MCF 10A (cell line): ENCODE results near the gene LHX6. TPM values are rescaled to one million over a fixed set of nuclear protein-coding genes. Genes with fewer than 3 reads are reported as not detected.

ENCODE experiments used
- BruUV-seq: library from RNA; stranded (reverse); fragments of 400-500 nt; replicated peaks from 2 replicates; lab custom pipeline; 2021; lab: Mats Ljungman, UMichigan
- CTCF ChIA-PET: fragments of 300-600 bp; sonication (Branson Sonifier 250); formaldehyde crosslinking; extraction: SDS; loops from one replicate; lab custom pipeline; 2021; ENCODE audit warnings: antibody characterized with exemption, inconsistent platforms; lab: Yijun Ruan, JAX
- POLR2A ChIA-PET: fragments of 300-600, 350-650 bp; sonication (Branson Sonifier 250); formaldehyde crosslinking; extraction: SDS; loops from one replicate; lab custom pipeline; 2020; ENCODE audit warnings: antibody characterized with exemption, inconsistent platforms; lab: Yijun Ruan, JAX
- DNase-seq: peaks from one replicate; pipeline ENCODE4 v3.0.0-alpha.2; 2018; ENCODE audit not compliant: unreplicated experiment
- H3K27ac Mint-ChIP-seq: one replicate; pipeline ENCODE4 v1.8.0; 2022; ENCODE audit warnings: mild to moderate bottlenecking, low read depth, mixed read lengths; ENCODE audit not compliant: unreplicated experiment
- H3K27me3 Mint-ChIP-seq: one replicate; pipeline ENCODE4 v1.8.0; 2022; ENCODE audit warnings: mixed read lengths; ENCODE audit not compliant: insufficient read depth, unreplicated experiment
- H3K36me3 Mint-ChIP-seq: one replicate; pipeline ENCODE4 v1.8.0; 2022; ENCODE audit warnings: mild to moderate bottlenecking, moderate library complexity, mixed read lengths; ENCODE audit not compliant: insufficient read depth, unreplicated experiment
- H3K4me1 Mint-ChIP-seq: one replicate; pipeline ENCODE4 v1.8.0; 2022; ENCODE audit warnings: mixed read lengths; ENCODE audit not compliant: insufficient read depth, unreplicated experiment
- H3K4me3 Mint-ChIP-seq: one replicate; pipeline ENCODE4 v1.8.0; 2022; ENCODE audit warnings: mild to moderate bottlenecking, moderate library complexity, mixed read lengths; ENCODE audit not compliant: unreplicated experiment
- H3K9me3 Mint-ChIP-seq: one replicate; pipeline ENCODE4 v1.8.0; 2022; ENCODE audit warnings: mixed read lengths; ENCODE audit not compliant: unreplicated experiment
- intact Hi-C: fragments of 100-400 bp; cut with micrococcal nuclease; formaldehyde crosslinking; loops from 2 replicates; pipeline ENCODE4 v1.14.1; 2022
- total RNA-seq: library from RNA; stranded (reverse); gene quantifications from 2 replicates; pipeline ENCODE4 v1.2.3, GENCODE V29; 2022
- TF ChIP-seq, protein P1 (sequence below): fragments of 200-600 bp; IDR thresholded peaks from one replicate; pipeline ENCODE4 v1.8.0; 2022; ENCODE audit warnings: antibody characterized with exemption, mild to moderate bottlenecking; ENCODE audit not compliant: unreplicated experiment

LHX6 gene
- total RNA-seq, 1 experiment from 2014 or later: 0.26 TPM

DNA sequence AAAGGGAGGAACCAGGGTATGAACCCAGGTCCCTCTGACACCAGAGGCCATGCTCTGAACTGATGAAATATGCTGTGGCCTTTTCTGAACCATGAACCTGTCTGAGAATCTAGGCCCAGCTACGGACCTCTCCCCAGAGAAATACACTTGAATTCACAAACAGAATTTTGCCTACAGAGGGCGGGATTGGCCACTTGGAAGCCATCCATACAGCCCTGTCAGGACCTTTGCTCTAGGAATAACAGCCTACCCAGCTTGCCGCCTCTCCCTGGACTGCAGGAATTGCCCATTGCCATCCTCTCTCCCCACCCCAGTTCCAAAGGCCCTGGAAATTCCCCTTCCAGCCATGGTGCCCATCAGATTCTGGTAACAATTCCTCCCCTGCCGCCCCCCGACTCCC, 42.5 kb downstream of the LHX6 start:
- CTCF ChIA-PET: interaction anchor here (1.2 kb wide), 1 partner anchor 87 kb away, joined by 4 read pairs; no protein-coding TSS in a partner anchor

DNA sequence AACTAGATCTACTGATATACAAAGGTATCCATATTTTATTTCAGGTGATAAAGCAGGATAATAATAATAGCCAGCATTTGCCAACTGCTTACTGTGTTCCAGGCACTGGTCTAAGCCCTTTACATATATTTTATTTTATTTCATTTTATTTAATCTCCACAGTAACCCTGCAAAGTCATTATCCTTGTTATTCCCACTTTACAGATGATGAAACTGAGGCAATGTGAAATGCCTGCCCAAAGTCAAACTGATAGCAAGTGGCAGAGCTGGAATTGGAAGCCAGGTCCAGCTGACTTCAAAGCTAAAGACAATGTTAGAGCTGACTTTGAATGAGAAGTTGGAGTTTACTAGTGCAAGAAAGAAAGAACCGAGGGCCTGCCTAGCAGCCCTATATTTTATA, 44.2 kb downstream of the LHX6 start:
- CTCF ChIA-PET: interaction anchor here (0.6 to 0.7 kb wide), 2 partner anchors 126 to 1274 kb away, joined by 3 read pairs; no protein-coding TSS in a partner anchor
- BruUV-seq: no TSS peak
- DNase-seq: no peak

More for the DNA sequence above, 42.5 kb downstream of the LHX6 start:
- no peak for DNase-seq
- BruUV-seq: no TSS peak
- POLR2A ChIA-PET: interaction anchor here (0.7 kb wide), 1 partner anchor 319 kb away, joined by 3 read pairs; no protein-coding TSS in a partner anchor
- intact Hi-C loops: no loop called here
- Mint-ChIP-seq H3K27me3 (peaks cover 14% of the 10 kb centered on the region), H3K36me3 (no peaks in the 10 kb centered on the region), H3K4me3 (no peak overlapping the region), H3K9me3 (no peaks in the 10 kb centered on the region), H3K27ac (no peak overlapping the region), H3K4me1 (no peaks in the 10 kb centered on the region)
- TF ChIP-seq, protein P1, sequence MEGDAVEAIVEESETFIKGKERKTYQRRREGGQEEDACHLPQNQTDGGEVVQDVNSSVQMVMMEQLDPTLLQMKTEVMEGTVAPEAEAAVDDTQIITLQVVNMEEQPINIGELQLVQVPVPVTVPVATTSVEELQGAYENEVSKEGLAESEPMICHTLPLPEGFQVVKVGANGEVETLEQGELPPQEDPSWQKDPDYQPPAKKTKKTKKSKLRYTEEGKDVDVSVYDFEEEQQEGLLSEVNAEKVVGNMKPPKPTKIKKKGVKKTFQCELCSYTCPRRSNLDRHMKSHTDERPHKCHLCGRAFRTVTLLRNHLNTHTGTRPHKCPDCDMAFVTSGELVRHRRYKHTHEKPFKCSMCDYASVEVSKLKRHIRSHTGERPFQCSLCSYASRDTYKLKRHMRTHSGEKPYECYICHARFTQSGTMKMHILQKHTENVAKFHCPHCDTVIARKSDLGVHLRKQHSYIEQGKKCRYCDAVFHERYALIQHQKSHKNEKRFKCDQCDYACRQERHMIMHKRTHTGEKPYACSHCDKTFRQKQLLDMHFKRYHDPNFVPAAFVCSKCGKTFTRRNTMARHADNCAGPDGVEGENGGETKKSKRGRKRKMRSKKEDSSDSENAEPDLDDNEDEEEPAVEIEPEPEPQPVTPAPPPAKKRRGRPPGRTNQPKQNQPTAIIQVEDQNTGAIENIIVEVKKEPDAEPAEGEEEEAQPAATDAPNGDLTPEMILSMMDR: no peak

DNA sequence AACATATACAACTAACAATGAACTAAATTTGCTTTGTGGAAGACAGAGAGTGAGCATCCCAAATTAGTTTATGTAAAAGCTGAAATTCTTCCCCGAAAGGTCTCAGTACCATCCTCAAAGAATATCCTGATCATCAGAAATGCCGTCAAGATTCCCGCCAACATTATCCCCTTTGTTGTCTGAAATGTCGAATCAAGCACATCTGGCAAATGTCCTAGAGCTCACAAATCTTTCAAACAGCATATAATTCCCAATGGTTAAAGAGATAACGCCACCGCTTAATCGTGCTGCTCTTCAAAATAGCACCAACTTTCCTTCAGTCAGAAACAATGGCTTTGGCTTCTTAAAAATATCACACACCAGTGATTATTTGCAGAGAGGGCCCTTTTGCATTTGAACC, 45.3 kb downstream of the LHX6 start:
- intact Hi-C loops: no loop called here
- peaks cover 7% of the 10 kb centered on the region for H3K4me1 Mint-ChIP-seq

More for the DNA sequence above, 44.2 kb downstream of the LHX6 start:
- intact Hi-C loops: no loop called here
- H3K27ac Mint-ChIP-seq: no peak overlapping the region
- H3K4me1 Mint-ChIP-seq: peaks cover 7% of the 10 kb centered on the region
- peaks cover 14% of the 10 kb centered on the region for H3K27me3 Mint-ChIP-seq
- no peaks in the 10 kb centered on the region for H3K36me3 Mint-ChIP-seq
- H3K9me3 Mint-ChIP-seq: no peaks in the 10 kb centered on the region
- TF ChIP-seq, protein P1: no peak
- no peak overlapping the region for H3K4me3 Mint-ChIP-seq
- POLR2A ChIA-PET: interaction anchor here (0.6 kb wide), 1 partner anchor 54 kb away, joined by 4 read pairs; no protein-coding TSS in a partner anchor

DNA sequence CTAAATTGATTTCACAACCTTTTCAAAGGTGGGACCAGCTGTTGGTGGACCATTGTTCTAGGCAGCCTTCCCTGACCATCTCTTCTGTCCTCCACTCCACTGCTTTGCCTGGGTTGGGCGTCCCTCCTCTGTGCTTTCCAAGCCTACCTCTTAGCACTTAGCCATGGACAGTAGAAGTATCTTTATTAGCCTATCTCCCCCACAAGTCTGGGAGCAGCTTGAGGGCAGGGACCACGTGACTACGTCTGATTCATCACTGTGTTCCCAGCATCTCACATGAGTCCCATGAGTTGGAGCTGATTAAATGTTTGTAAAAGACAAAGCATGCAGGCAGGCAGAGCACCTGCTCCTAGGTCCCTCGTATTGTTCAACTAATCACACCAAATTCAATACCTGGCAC, 48.1 kb downstream of the LHX6 start:
- no peak overlapping the region for H3K27ac Mint-ChIP-seq
- intact Hi-C loops: no loop called here
- TF ChIP-seq, protein P1: no peak
- no peaks in the 10 kb centered on the region for H3K36me3 Mint-ChIP-seq
- H3K27me3 Mint-ChIP-seq: peaks cover 48% of the 10 kb centered on the region
- ChIA-PET POLR2A (no interaction called here), CTCF (interaction anchor here (1.5 kb wide), 1 partner anchor 30 kb away, joined by 3 read pairs; no protein-coding TSS in a partner anchor)
- H3K4me1 Mint-ChIP-seq: peaks cover 7% of the 10 kb centered on the region
- DNase-seq: peak; percentile 62
- no peaks in the 10 kb centered on the region for H3K9me3 Mint-ChIP-seq
- no TSS peak for BruUV-seq
- H3K4me3 Mint-ChIP-seq: no peak overlapping the region

More for the DNA sequence above, 45.3 kb downstream of the LHX6 start:
- H3K27me3 Mint-ChIP-seq: peaks cover 25% of the 10 kb centered on the region
- BruUV-seq: no TSS peak
- ChIA-PET POLR2A (interaction anchor here (2.2 kb wide), 1 partner anchor 24 kb away, joined by 6 read pairs; the partner anchor contains the start of genes MORN5 and NDUFA8), CTCF (no interaction called here)
- TF ChIP-seq, protein P1: no peak
- no peak for DNase-seq
- H3K9me3 Mint-ChIP-seq: no peaks in the 10 kb centered on the region
- no peaks in the 10 kb centered on the region for H3K36me3 Mint-ChIP-seq
- no peak overlapping the region for H3K4me3 Mint-ChIP-seq
- no peak overlapping the region for H3K27ac Mint-ChIP-seq
